Muscle layer of colon (tissue), 2 donors: Measurements from ENCODE around the gene EIF1B.

ENCODE experiments used
- H3K27ac ChIP-seq: one replicate; pipeline ENCODE4 v1.7.0; 2013; ENCODE audit warnings: low read depth, mild to moderate bottlenecking, low read length, moderate library complexity
- H3K27me3 ChIP-seq, 2 donors: one replicate each; pipeline ENCODE4 v1.7.0; 2013; ENCODE audit warnings: low read length in 2 of 2, mild to moderate bottlenecking in 2 of 2; ENCODE audit not compliant: insufficient read depth in 2 of 2, control insufficient read depth in 1 of 2
- H3K36me3 ChIP-seq: one replicate; pipeline ENCODE4 v1.7.0; 2013; ENCODE audit warnings: mild to moderate bottlenecking, low read length; ENCODE audit not compliant: insufficient read depth
- H3K4me1 ChIP-seq: one replicate; pipeline ENCODE4 v1.7.0; 2013; ENCODE audit warnings: mild to moderate bottlenecking, low read length; ENCODE audit not compliant: insufficient read depth
- H3K4me3 ChIP-seq, 2 donors: one replicate each; pipeline ENCODE4 v1.7.0; 2013; ENCODE audit warnings: low read length in 2 of 2, low read depth in 1 of 2, mild to moderate bottlenecking in 1 of 2, moderate library complexity in 1 of 2
- H3K9ac ChIP-seq: one replicate; pipeline ENCODE4 v1.7.0; 2013; ENCODE audit warnings: low read length
- H3K9me3 ChIP-seq: one replicate; pipeline ENCODE4 v1.7.0; 2013; ENCODE audit warnings: mild to moderate bottlenecking, low read length
- donor health status: abdominal sarcoma.
- donor health status: Adenocarcinoma of cecum.

Gene EIF1B

DNA sequence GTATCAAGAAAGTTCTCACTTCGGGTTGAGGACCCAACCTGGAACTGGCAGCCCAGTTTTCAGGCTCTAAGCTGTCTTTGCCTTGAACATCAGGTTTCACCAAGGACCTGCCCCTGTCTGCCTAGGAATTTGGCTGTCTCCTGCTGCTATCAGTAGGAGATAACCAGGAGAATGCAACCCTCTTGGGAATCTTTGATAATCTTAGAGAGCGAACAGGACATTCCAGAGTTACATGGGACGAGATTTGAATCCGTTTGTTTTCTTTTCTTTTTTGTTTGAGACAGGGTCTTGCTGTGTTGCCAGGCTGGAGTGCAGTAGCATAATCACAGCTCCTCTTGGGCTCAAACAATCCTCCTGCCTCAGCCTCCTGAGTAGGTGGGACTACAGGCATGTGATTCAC is 18.0 kb upstream of the EIF1B start:
- H3K27me3 ChIP-seq, result no peaks in the 10 kb centered on the region
- H3K4me3 ChIP-seq, result no peak overlapping the region
- no peak overlapping the region for H3K9ac ChIP-seq
- H3K27ac ChIP-seq, result no peak overlapping the region
- peaks cover 4% of the 10 kb centered on the region for H3K36me3 ChIP-seq
- H3K4me1 ChIP-seq, result no peaks in the 10 kb centered on the region
- no peaks in the 10 kb centered on the region for H3K9me3 ChIP-seq

DNA sequence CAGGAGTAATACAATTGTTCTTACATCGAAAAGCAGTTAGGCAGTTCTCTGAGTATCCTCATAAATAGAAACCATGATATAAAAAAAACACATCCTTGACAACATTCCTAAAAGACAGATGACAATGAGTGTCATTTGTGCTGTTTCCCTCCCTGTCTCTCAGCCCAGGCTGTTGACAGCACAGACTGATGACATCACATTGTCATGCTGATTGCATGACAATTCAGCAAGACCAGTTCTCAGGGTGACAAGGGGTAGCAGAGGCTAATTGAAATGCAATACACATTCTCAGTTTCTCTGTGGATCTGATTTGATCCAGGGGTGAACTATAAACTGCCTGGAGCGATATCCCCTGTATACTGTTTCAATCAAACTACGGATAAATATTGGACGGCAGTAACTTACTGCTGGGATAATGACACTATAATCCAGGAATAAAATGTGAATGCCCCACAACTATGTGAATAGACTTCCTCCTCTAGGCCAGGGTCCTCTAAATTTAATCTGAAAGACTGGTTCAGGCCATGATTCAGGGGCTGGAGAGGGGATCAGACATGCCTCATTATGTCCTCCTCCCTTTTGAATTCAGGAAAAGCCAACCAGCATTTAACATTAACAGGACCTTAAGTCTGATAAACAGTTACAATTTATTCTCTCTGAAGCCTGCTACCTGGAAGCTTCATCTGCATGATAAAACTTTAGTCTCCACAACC is 16.7 kb upstream of the EIF1B start:
- H3K9ac ChIP-seq, result no peak overlapping the region

DNA sequence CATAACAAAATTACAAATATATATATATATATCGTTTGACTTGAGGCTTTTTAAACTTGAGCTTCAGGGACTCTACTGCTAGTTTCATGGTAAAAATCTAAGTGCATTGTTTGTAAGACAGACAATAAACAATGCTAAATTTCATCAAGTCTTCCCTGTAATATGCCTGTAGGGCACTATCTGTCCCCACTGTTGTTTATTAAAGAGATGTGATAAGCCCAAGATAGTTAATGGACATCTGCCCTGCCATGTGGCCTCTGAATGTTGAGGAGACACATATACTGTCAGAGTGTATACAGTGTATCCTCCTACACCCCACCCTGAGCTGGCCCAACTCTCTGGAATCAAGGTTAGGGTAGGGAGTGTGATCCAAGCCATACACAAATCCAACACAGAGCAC is 15.1 kb upstream of the EIF1B start:
- Histone ChIP-seq H3K27ac (no peak overlapping the region), H3K27me3 (no peaks in the 10 kb centered on the region), H3K9ac (no peak overlapping the region), H3K9me3 (no peaks in the 10 kb centered on the region), H3K36me3 (peaks cover 4% of the 10 kb centered on the region), H3K4me1 (no peaks in the 10 kb centered on the region), H3K4me3 (no peak overlapping the region)

More for the DNA sequence above, 16.7 kb upstream of the EIF1B start:
- H3K27ac ChIP-seq, result no peak overlapping the region
- no peaks in the 10 kb centered on the region for H3K4me1 ChIP-seq
- peaks cover 4% of the 10 kb centered on the region for H3K36me3 ChIP-seq
- no peaks in the 10 kb centered on the region for H3K9me3 ChIP-seq
- no peaks in the 10 kb centered on the region for H3K27me3 ChIP-seq
- no peak overlapping the region for H3K4me3 ChIP-seq

DNA sequence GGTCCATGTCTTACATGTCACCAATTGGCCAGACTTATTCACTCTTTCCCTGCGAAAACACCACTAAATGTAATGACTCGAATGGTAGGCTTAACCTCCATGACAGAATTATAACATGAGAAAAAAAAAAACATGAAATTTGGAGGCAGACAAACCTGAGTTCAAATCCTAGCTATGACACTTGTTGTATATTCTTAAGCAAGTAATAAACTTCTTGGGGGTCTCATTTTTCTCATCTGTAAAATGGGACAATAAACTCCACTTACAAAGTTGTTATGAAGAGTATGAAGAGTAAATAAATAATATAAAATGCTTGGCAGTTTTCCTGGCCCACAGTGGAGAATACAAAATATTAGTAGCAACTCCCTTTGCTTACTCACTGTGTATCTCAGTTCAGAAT is 11.4 kb upstream of the EIF1B start:
- H3K9ac ChIP-seq, result no peak overlapping the region
- H3K27ac ChIP-seq, result no peak overlapping the region
- H3K4me3 ChIP-seq, result no peak overlapping the region
- no peaks in the 10 kb centered on the region for H3K4me1 ChIP-seq
- peaks cover 4% of the 10 kb centered on the region for H3K36me3 ChIP-seq
- H3K27me3 ChIP-seq, result no peaks in the 10 kb centered on the region
- H3K9me3 ChIP-seq, result no peaks in the 10 kb centered on the region

DNA sequence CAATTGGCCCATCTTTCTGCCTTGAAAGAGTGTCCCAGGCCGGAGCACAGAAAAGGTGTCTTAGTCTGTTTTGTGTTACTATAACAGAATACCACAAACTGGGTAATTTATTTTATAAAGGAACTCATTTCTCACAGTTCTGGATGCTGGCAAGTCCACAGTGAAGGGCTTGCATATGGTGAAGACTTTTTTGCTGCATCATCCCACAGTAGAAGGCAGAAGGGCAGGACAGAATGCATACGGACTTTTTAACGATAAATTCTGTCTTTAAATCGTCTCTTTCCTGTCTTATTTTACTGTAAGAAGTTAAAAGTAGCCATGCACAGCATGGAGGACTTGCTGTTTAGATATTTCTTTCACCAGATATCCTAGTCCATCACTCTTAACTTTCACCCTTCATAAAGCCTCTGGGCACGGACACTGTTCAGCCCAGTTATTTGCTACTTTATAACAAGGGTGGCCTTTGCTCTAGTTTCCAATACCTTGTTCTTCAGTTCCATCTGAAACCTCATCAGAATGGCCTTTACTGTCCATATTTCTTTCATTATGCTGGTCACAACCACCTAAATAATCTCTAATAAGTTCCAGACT is 10.3 kb upstream of the EIF1B start:
- Histone ChIP-seq H3K36me3 (peaks cover 4% of the 10 kb centered on the region), H3K27ac (no peak overlapping the region), H3K27me3 (no peaks in the 10 kb centered on the region), H3K9ac (no peak overlapping the region), H3K4me3 (no peak overlapping the region), H3K9me3 (no peaks in the 10 kb centered on the region), H3K4me1 (no peaks in the 10 kb centered on the region)

DNA sequence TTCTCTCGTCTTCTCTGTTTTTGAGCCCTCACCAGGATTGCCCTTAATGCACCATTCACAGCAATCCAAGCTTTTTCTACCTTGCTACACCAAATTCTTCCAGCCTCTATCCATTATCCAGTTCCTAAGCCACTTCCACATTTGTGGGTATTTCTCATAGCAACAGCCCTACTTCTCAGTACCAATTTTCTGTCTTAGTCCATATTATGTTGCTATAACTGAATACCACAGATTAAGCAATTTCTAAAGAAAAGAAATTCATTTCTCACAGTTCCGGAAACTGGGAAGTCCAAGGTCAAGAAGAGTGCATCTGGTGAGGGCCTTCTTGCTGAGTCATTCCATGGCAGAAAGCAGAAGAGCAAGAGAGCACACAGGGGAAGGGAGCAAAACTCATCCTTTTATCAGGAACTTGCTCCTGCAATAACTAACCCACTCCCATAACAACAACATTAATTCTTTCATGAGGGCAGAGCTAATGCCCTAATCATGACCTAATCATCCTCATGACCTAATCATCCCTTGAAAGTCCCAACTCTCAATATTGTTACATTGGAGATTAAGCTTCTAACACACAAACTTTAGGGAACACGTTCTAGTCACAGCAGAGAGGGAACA is 9.7 kb upstream of the EIF1B start:
- H3K9me3 ChIP-seq, result no peaks in the 10 kb centered on the region
- H3K4me3 ChIP-seq, result no peak overlapping the region
- H3K36me3 ChIP-seq, result no peaks in the 10 kb centered on the region
- H3K27ac ChIP-seq, result no peak overlapping the region
- H3K4me1 ChIP-seq, result no peaks in the 10 kb centered on the region
- no peak overlapping the region for H3K9ac ChIP-seq
- H3K27me3 ChIP-seq, result no peaks in the 10 kb centered on the region

DNA sequence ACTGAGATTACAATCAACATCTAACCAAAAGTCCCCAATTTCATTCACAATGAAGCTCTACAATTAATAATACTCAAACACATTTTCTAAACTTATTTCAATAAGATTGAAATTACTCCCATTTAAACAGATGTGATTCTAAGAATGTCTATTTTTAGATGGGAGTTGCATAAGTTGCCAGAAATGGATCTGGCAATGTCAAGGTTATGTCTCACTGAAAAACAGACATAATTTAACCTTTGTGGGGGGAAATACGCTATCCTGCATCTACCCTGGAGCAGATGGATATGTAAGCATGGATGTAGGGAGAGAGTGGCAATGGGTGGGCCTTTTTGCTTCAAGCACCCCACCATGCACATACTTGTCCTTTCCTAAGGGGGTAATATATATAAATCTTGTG is 6.7 kb upstream of the EIF1B start:
- Histone ChIP-seq H3K4me1 (no peaks in the 10 kb centered on the region), H3K9me3 (no peaks in the 10 kb centered on the region), H3K36me3 (no peaks in the 10 kb centered on the region), H3K27ac (no peak overlapping the region), H3K27me3 (no peaks in the 10 kb centered on the region), H3K9ac (no peak overlapping the region), H3K4me3 (no peak overlapping the region)

DNA sequence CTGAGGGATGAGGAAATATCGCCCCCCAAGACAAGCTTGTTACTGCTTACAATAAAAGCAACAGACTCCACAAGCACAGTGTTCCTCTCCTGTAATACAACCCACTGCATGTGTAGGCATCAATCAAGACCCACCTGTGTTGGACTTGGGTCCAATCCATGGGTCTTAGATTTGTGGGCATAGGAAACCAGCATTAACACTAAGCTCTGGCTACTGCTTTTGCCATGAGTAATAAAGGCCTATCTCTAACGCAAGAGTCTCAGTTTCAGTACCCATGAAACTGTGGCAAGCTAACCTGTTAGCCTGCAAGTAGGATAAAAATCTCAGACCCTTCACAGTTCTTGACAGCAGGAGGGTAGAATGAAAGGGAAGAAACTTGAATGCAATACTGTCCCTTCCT is 5.2 kb upstream of the EIF1B start:
- Histone ChIP-seq H3K9ac (no peak overlapping the region), H3K4me1 (no peaks in the 10 kb centered on the region), H3K27me3 (no peaks in the 10 kb centered on the region), H3K4me3 (no peak overlapping the region), H3K36me3 (no peaks in the 10 kb centered on the region), H3K9me3 (no peaks in the 10 kb centered on the region), H3K27ac (no peak overlapping the region)

DNA sequence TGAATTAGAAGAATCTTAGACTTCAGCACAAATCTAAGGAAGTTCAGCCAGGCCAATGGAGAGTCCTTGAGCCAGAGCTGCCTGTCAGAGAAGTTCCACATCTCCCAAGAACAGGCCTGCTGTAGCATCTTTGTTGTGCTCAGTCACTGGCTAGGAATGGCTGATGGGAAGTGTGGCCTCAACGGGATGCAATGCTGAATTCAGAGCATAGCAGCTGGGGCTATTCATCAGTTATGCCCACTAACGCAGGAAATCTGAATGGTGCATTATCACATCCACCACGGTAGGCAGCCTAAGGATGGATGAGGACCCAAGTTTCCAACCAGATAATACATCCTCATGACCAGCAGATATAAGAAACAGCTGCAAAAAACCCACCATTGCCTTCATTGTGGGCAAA is 3.2 kb upstream of the EIF1B start:
- H3K36me3 ChIP-seq, result peaks cover 5% of the 10 kb centered on the region
- no peaks in the 10 kb centered on the region for H3K27me3 ChIP-seq
- H3K9ac ChIP-seq, result no peak overlapping the region
- no peak overlapping the region for H3K27ac ChIP-seq
- no peak overlapping the region for H3K4me3 ChIP-seq
- H3K9me3 ChIP-seq, result no peaks in the 10 kb centered on the region
- H3K4me1 ChIP-seq, result peaks cover 7% of the 10 kb centered on the region

DNA sequence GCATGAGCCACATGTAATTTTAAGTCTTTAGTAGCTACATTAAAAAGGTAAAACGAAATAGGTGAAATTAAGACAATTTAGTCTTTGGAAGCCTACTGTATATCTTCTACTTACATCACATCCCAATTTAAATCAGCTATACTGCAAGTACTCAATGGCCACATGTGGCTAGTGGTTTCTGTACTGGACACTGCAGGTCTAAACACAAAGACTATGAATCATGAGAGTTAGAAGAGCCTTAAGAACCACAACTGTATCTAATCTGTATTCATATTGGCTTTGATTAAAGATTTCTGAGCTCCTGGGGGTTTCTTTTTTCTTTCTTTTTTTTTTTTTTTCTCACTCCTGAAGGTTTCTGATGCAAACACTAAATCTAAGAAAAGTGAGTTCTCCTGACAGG is 2.3 kb upstream of the EIF1B start:
- no peaks in the 10 kb centered on the region for H3K9me3 ChIP-seq
- H3K4me3 ChIP-seq, result no peak overlapping the region
- H3K27me3 ChIP-seq, result no peaks in the 10 kb centered on the region
- H3K9ac ChIP-seq, result no peak overlapping the region
- H3K36me3 ChIP-seq, result peaks cover 12% of the 10 kb centered on the region
- H3K27ac ChIP-seq, result no peak overlapping the region
- peaks cover 16% of the 10 kb centered on the region for H3K4me1 ChIP-seq

DNA sequence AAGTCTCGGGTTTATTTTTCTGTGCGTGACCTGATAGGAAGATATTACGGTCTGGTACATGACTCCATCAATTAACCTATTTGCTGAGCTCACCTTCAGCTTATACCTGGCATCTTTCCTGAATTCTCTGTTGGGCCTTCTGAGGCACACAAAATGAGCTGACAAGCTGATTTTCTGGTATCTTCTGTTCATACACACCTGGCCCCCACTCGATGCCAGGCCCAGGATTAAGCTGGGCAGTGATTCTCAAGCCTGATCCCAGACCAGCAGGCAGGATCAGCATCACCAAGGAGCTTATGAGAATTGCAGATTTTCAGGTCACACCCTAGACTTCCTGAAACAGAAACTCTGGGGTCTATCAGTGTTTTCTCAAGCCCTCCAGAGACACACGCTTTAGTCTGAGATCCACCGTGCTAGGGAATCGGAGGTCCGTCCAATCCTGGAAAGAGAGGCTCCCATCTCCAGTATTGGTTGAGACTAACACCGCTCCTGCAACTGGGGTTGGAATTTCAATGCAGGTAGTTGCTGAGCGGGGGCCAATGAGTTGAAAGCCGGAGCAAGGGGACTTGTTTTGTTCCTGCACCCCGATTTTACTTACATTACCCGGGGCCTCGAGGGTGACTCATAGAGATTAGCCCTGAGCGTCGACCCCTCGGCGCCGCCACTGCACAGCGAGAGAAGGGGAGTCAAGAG is 636 bp upstream of the EIF1B start:
- peaks cover 28% of the 10 kb centered on the region for H3K36me3 ChIP-seq
- H3K4me3 ChIP-seq, result peak overlapping the region; percentile 77 to 82
- H3K27ac ChIP-seq, result peak overlapping the region; percentile 79
- no peaks in the 10 kb centered on the region for H3K9me3 ChIP-seq
- peaks cover 22% of the 10 kb centered on the region for H3K4me1 ChIP-seq
- H3K9ac ChIP-seq, result peak overlapping the region; percentile 18
- no peaks in the 10 kb centered on the region for H3K27me3 ChIP-seq
